GM18505 (cell line): ENCODE measurements around the gene CAPN5.

Source experiments
- ATAC-seq: cut with Tn5 transposase; IDR thresholded peaks from one replicate; pipeline ENCODE4 v1.9.1; 2021; ENCODE audit not compliant: unreplicated experiment
- POLR2A ChIP-seq: IDR thresholded peaks from 4 replicates; pipeline ENCODE4 v1.6.1; 2011; ENCODE audit warnings: borderline replicate concordance; ENCODE audit not compliant: insufficient read depth, insufficient read length; ENCODE audit errors: extremely low read depth

The CAPN5 gene

GRCh38 chr11:77086521-77087472, 20.0 kb downstream of the CAPN5 start:
- no peak for TF ChIP-seq POLR2A
- no peak for ATAC-seq

- ATAC-seq = no peak
- TF ChIP-seq POLR2A = no peak
These were observed 21.0 kb downstream of the CAPN5 start for GRCh38 chr11:77087723-77088225.

- TF ChIP-seq POLR2A = no peak
- no peak for ATAC-seq
These were observed 21.6 kb downstream of the CAPN5 start for GRCh38 chr11:77088236-77089003.

GRCh38 chr11:77089004-77089545, 22.3 kb downstream of the CAPN5 start:
- TF ChIP-seq POLR2A = no peak
- no peak for ATAC-seq

- TF ChIP-seq POLR2A = no peak
- no peak for ATAC-seq
These were observed 23.2 kb downstream of the CAPN5 start for GRCh38 chr11:77090046-77090372.

GRCh38 chr11:77090373-77091111, 23.8 kb downstream of the CAPN5 start:
- peak; percentile 11 for ATAC-seq
- TF ChIP-seq POLR2A = no peak

GRCh38 chr11:77091146-77091940, 24.6 kb downstream of the CAPN5 start:
- ATAC-seq = peak; percentile 86
- TF ChIP-seq POLR2A = no peak

- ATAC-seq = no peak
- no peak for TF ChIP-seq POLR2A
These were observed 25.6 kb downstream of the CAPN5 start for GRCh38 chr11:77092382-77092781.

GRCh38 chr11:77093056-77093891, 26.5 kb downstream of the CAPN5 start:
- no peak for TF ChIP-seq POLR2A
- ATAC-seq = no peak

GRCh38 chr11:77093987-77094840, 27.4 kb downstream of the CAPN5 start:
- no peak for TF ChIP-seq POLR2A
- no peak for ATAC-seq
